Measurements from ENCODE around the gene ATG4B.
"Not testable (repeated sequence)": the region's sequence is repeated elsewhere in the genome, so short reads cannot be mapped to it uniquely, and the experiment has no call there.

ATG4B gene

DNA sequence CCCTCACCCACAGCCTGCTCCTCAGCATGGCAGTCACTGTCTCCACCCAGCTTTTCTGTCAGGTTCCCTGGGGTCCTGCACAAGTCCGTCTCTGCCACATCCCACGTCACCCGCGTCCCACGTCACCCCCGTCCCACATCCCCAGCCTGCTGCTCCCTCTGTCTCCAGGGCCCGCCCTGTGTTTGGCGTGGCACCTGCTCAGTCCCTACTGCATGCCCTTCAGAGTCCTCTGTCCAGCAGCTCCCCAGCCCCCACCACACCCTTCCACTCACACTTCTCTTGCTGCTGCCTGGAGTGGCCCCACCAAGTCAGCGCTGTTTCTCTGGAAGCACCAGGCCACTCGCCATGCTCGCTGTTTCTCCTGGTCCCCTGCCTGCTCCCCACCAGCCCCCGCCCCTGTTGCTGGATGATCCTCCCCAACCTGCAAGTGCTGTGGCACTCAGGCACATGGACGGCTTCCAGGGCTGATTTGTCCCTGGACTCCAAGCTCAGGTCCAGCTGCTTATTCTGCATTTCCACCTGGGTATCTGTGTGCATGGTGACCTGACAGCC, 18.8 kb downstream of the ATG4B start:
- no peak for DNase-seq (ENCODE audit: low read depth)
- TF ChIP-seq, protein P1, sequence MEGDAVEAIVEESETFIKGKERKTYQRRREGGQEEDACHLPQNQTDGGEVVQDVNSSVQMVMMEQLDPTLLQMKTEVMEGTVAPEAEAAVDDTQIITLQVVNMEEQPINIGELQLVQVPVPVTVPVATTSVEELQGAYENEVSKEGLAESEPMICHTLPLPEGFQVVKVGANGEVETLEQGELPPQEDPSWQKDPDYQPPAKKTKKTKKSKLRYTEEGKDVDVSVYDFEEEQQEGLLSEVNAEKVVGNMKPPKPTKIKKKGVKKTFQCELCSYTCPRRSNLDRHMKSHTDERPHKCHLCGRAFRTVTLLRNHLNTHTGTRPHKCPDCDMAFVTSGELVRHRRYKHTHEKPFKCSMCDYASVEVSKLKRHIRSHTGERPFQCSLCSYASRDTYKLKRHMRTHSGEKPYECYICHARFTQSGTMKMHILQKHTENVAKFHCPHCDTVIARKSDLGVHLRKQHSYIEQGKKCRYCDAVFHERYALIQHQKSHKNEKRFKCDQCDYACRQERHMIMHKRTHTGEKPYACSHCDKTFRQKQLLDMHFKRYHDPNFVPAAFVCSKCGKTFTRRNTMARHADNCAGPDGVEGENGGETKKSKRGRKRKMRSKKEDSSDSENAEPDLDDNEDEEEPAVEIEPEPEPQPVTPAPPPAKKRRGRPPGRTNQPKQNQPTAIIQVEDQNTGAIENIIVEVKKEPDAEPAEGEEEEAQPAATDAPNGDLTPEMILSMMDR (conservative IDR thresholded peaks at IDR 0.05; ENCODE audit: control insufficient read depth, insufficient read depth, low read depth, low read length): no peak
- H3K4me3 ChIP-seq (ENCODE audit: control insufficient read depth, low read depth, low read length): no peak overlapping the region

DNA sequence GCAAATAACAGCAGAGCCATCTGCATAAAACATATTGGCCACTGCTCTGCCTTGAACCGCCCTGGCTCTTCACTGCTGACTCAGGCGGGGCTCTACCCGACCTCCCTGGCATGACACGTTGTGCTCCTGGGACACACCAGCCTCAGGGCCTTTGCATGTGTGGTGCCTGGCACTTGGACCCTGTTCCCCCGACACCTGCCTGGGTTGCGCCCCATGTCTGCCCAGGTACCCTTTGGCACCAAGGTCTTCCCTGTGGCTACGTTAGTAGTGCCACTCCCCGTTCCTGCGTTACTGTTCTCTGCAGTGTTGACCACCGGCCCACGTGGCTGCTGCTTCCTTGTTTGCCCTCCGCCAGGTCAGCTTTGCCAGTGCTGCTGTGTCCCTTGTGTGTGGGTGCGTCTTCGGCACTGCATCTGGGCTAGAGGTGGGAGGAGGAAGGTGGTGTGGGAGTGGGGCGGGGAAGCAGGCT, 20.3 kb downstream of the ATG4B start:
- TF ChIP-seq, protein P1 (conservative IDR thresholded peaks at IDR 0.05; ENCODE audit: control insufficient read depth, insufficient read depth, low read depth, low read length): no peak
- DNase-seq (ENCODE audit: low read depth): no peak
- H3K4me3 ChIP-seq (ENCODE audit: control insufficient read depth, low read depth, low read length): no peak overlapping the region

DNA sequence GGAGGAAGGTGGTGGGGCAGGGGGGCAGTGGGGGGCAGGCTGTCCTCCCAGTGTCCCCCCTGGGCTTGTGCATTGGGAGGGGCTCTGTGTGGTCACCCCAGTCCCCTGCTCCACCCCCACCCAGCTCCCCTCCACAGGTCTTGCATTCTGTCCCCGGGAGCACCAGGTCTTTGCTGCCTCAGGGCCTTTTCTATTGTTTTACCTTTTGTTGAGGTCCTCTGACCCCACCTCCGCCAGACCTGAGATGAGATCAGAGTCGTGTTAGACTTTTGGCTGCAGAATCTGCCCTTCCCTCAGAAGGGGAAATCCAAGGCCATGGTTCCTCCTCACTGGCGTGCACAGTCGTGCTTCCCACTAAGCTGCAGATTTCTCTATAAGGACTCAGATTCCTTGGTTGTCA, 20.8 kb downstream of the ATG4B start:
- no peak for DNase-seq (ENCODE audit: low read depth)
- TF ChIP-seq, protein P1 (conservative IDR thresholded peaks at IDR 0.05; ENCODE audit: control insufficient read depth, insufficient read depth, low read depth, low read length): no peak
- H3K4me3 ChIP-seq (ENCODE audit: control insufficient read depth, low read depth, low read length): no peak overlapping the region

DNA sequence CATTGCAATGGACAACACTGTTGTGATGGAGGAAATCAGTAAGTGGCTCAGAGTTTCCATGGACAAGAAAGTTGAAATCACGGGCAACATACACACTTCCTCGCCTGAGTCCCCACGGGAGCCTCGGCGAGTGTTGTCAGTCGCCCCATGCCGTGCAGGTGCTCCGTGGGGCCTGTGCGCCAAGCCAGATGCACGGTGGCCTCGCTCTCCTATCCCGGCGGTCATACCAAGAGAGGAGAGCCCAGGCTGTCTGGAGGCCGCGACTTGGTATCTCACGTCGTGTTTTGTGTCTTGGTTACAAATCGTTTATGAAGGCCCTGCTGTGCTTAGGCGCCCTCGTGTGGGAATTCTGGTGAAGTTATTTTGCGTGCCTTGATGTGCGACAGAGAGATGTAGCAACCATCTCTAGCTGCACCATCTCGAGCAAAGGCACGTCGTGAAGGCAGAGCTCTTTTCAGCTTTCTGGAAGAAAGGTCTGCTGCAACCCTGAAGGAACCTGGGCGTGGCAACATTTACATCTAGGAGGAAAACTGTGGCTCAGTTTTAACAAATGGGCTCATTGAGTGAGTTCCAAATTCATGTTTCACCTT, 21.8 kb downstream of the ATG4B start:
- H3K4me3 ChIP-seq (ENCODE audit: control insufficient read depth, low read depth, low read length): no peak overlapping the region
- peak; percentile 79 for DNase-seq (ENCODE audit: low read depth)
- TF ChIP-seq, protein P1 (conservative IDR thresholded peaks at IDR 0.05; ENCODE audit: control insufficient read depth, insufficient read depth, low read depth, low read length): peak; percentile 79

DNA sequence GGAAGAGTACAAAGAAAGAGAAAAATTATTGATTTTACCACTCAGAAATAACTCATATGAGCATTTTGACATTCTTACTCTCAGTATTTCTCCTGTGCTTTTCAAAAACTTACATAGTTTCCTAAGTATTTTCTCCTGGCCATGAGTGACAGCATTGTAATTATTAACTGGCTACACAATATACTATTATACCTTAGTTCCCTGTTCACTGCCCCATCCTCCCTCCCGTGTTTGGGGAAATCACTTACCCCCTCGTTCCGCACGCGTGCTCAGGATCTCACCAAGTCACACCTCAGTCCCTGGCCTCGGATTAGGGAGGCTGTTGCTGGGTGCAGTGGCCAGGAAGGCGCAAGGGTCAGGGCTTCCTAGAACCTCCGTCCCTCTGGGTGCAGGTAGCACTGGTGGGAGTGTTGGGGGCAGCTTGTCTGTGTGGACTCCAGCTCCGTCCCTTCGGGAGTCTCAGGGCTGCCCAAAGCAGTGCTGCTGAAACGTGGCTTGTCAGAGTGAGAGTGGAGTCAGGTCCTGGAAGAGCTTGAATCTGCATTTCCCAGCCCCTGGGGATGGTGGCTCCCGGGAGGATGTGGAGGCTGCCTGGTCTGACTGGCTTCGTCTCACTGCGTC, 23.2 kb downstream of the ATG4B start:
- no peak for DNase-seq (ENCODE audit: low read depth)
- no peak overlapping the region for H3K4me3 ChIP-seq (ENCODE audit: control insufficient read depth, low read depth, low read length)
- TF ChIP-seq, protein P1 (conservative IDR thresholded peaks at IDR 0.05; ENCODE audit: control insufficient read depth, insufficient read depth, low read depth, low read length): no peak

DNA sequence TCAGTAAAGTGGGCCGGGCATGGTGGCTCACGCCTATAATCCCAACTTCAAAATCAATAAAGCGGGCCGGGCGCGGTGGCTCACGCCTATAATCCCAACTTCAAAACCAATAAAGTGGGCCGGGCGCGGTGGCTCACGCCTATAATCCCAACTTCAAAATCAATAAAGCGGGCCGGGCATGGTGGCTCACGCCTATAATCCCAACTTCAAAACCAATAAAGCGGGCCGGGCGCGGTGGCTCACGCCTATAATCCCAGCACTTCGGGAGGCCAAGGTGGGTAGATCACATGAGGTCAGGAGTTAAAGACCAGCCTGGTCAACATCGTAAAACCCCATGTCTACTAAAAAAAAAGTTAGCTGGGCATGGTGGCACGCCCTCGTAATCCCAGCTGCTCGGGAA, 25.2 kb downstream of the ATG4B start:
- not testable (repeated sequence) for DNase-seq (ENCODE audit: low read depth); H3K4me3 ChIP-seq (ENCODE audit: control insufficient read depth, low read depth, low read length)

DNA sequence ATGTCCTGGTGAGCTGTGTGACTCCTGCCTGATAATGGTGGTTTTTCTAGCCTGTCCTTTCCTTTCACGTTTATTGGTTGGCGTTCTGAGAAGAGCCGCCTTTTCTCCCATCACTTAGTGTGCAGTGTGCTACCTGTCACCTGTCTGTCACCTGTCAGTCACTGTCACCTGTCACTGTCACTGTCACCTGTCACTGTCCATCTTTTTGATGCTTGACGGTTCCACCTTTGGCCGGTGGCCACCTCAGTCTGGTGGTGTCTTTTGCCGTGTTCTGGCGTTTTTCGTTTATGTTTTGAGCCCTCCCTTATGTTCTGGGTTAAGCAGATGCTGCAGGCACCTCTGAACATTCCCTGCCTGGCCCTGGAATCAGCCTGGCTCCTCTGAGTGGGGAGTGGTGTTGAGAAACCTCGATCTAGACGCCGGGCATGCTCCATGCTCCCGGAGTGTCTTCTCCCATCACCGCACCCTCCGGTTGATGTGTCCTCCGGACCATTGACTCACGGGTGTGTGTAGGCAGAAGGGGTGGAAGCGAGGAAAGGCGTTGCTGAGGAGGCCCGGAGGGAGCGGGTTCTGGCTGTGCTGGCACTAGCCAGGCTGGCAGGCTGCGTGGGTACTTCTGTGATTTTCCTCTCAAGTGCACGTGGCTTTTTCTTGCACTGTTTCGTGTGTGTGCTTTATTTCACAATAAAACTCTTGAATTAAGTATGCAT, 28.4 kb downstream of the ATG4B start:
- TF ChIP-seq, protein P1 (conservative IDR thresholded peaks at IDR 0.05; ENCODE audit: control insufficient read depth, insufficient read depth, low read depth, low read length): no peak
- DNase-seq (ENCODE audit: low read depth): peak; percentile 58
- H3K4me3 ChIP-seq (ENCODE audit: control insufficient read depth, low read depth, low read length): peak overlapping the region; percentile 29
